ENCODE measurements around the gene ZNF391.

DNA sequence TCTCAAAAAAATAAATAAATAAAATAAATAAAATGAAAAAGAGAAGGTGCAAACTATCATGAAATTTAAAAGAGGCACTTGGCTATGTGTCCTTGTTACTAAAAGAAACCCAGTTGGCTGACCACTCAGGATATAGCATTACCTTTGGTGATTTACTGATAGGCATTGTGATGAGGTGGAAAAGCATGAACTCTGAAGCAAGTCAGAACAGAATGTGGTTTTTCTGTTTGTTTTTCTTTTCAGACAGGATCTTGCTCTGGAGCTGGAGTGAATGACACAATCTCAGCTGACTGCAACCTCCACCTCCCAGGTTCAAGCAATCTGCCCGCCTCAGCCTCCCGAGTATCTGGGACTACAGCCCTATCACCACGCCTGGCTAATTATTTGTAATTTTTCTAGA is 52.4 kb downstream of the ZNF391 start:
- TF ChIP-seq POLR2A (IDR thresholded peaks at IDR 0.05; ENCODE audit: borderline replicate concordance, extremely low read depth, insufficient read depth, insufficient read length) (no peak), CTCF (IDR thresholded peaks at IDR 0.05 in 2 of 3, conservative IDR thresholded peaks at IDR 0.05 in 1 of 3; ENCODE audit: borderline replicate concordance in 1 of 3, insufficient read depth in 1 of 3, low read depth in 2 of 3, low read length in 2 of 3) (no peak), POLR2AphosphoS5 (IDR thresholded peaks at IDR 0.05; ENCODE audit: low read depth, low read length) (no peak), SIN3A (IDR thresholded peaks at IDR 0.05; ENCODE audit: low read depth) (no peak), EZH2 (IDR thresholded peaks at IDR 0.05) (no peak), TCF7L2 (IDR thresholded peaks at IDR 0.05; ENCODE audit: borderline replicate concordance, extremely low read depth, insufficient read depth, insufficient read length) (no peak), JUND (IDR thresholded peaks at IDR 0.05) (no peak), FOSL1 (IDR thresholded peaks at IDR 0.05; ENCODE audit: low read depth) (no peak), CEBPB (IDR thresholded peaks at IDR 0.05; ENCODE audit: low read depth) (no peak), MAX (IDR thresholded peaks at IDR 0.05) (no peak)
- TF ChIP-seq, protein P1, sequence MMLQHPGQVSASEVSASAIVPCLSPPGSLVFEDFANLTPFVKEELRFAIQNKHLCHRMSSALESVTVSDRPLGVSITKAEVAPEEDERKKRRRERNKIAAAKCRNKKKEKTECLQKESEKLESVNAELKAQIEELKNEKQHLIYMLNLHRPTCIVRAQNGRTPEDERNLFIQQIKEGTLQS (IDR thresholded peaks at IDR 0.05), result no peak
- TF ChIP-seq, protein P2, sequence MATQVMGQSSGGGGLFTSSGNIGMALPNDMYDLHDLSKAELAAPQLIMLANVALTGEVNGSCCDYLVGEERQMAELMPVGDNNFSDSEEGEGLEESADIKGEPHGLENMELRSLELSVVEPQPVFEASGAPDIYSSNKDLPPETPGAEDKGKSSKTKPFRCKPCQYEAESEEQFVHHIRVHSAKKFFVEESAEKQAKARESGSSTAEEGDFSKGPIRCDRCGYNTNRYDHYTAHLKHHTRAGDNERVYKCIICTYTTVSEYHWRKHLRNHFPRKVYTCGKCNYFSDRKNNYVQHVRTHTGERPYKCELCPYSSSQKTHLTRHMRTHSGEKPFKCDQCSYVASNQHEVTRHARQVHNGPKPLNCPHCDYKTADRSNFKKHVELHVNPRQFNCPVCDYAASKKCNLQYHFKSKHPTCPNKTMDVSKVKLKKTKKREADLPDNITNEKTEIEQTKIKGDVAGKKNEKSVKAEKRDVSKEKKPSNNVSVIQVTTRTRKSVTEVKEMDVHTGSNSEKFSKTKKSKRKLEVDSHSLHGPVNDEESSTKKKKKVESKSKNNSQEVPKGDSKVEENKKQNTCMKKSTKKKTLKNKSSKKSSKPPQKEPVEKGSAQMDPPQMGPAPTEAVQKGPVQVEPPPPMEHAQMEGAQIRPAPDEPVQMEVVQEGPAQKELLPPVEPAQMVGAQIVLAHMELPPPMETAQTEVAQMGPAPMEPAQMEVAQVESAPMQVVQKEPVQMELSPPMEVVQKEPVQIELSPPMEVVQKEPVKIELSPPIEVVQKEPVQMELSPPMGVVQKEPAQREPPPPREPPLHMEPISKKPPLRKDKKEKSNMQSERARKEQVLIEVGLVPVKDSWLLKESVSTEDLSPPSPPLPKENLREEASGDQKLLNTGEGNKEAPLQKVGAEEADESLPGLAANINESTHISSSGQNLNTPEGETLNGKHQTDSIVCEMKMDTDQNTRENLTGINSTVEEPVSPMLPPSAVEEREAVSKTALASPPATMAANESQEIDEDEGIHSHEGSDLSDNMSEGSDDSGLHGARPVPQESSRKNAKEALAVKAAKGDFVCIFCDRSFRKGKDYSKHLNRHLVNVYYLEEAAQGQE (IDR thresholded peaks at IDR 0.05; ENCODE audit: low read depth), result no peak
- TF ChIP-seq, protein P3, sequence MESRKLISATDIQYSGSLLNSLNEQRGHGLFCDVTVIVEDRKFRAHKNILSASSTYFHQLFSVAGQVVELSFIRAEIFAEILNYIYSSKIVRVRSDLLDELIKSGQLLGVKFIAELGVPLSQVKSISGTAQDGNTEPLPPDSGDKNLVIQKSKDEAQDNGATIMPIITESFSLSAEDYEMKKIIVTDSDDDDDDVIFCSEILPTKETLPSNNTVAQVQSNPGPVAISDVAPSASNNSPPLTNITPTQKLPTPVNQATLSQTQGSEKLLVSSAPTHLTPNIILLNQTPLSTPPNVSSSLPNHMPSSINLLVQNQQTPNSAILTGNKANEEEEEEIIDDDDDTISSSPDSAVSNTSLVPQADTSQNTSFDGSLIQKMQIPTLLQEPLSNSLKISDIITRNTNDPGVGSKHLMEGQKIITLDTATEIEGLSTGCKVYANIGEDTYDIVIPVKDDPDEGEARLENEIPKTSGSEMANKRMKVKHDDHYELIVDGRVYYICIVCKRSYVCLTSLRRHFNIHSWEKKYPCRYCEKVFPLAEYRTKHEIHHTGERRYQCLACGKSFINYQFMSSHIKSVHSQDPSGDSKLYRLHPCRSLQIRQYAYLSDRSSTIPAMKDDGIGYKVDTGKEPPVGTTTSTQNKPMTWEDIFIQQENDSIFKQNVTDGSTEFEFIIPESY (IDR thresholded peaks at IDR 0.05; ENCODE audit: extremely low read depth, insufficient replicate concordance, low read length), result no peak
